ENCODE measurements around the gene DUSP28.
"Not testable (repeated sequence)": the region's sequence is repeated elsewhere in the genome, so short reads cannot be mapped to it uniquely, and the experiment has no call there.

DUSP28 gene

GRCh38 chr2:240560084-240560479 lies at the start of gene DUSP28:
TSS of gene DUSP28 (plus strand) at chr2:240560357. CDS start at chr2:240560685, 328 bp downstream.
- DNase-seq, result peak; percentile 87

GRCh38 chr2:240510513-240511210 lies 49.5 kb upstream of the DUSP28 start:
- DNase-seq, result no peak

- no peak for DNase-seq
These were observed 48.6 kb upstream of the DUSP28 start for GRCh38 chr2:240511351-240512108.

GRCh38 chr2:240512109-240512485 lies 48.1 kb upstream of the DUSP28 start:
- no peak for DNase-seq

- no peak for DNase-seq
These were observed 47.3 kb upstream of the DUSP28 start for GRCh38 chr2:240512666-240513535.

- DNase-seq, result peak; percentile 85
These were observed 46.4 kb upstream of the DUSP28 start for GRCh38 chr2:240513549-240514287.

GRCh38 chr2:240514631-240515030 lies 45.5 kb upstream of the DUSP28 start:
- DNase-seq, result no peak

GRCh38 chr2:240517342-240517741 lies 42.8 kb upstream of the DUSP28 start:
- DNase-seq, result no peak

- DNase-seq, result no peak
These were observed 41.2 kb upstream of the DUSP28 start for GRCh38 chr2:240518981-240519380.

- DNase-seq, result no peak
These were observed 40.6 kb upstream of the DUSP28 start for GRCh38 chr2:240519396-240520129.

- no peak for DNase-seq
These were observed 39.8 kb upstream of the DUSP28 start for GRCh38 chr2:240520130-240520973.

- DNase-seq, result no peak
These were observed 39.2 kb upstream of the DUSP28 start for GRCh38 chr2:240520974-240521350.

- DNase-seq, result not testable (repeated sequence)
These were observed 38.3 kb upstream of the DUSP28 start for GRCh38 chr2:240521885-240522284.

- no peak for DNase-seq
These were observed 37.8 kb upstream of the DUSP28 start for GRCh38 chr2:240522406-240522805.

- DNase-seq, result no peak
These were observed 36.5 kb upstream of the DUSP28 start for GRCh38 chr2:240523451-240524281.

- DNase-seq, result no peak
These were observed 35.0 kb upstream of the DUSP28 start for GRCh38 chr2:240524963-240525718.

GRCh38 chr2:240525802-240526201 lies 34.4 kb upstream of the DUSP28 start:
- DNase-seq, result no peak

GRCh38 chr2:240526521-240526920 lies 33.6 kb upstream of the DUSP28 start:
- DNase-seq, result no peak

- DNase-seq, result no peak
These were observed 32.9 kb upstream of the DUSP28 start for GRCh38 chr2:240527153-240527750.
